Stimulated activated CD8-positive, alpha-beta memory T cell treated with anti-CD3 and anti-CD28 coated beads, Interleukin-15, amount 100 ng/mL, for 1 hour (primary cell): Measurements from ENCODE around the gene UMODL1.

Source experiments
- DNase-seq: peaks from one replicate; pipeline ENCODE4 v3.0.0-alpha.2; 2020; ENCODE audit warnings: low read depth

Gene UMODL1

GRCh38 chr21:42038826-42039425 lies 32.2 kb upstream of the UMODL1 start:
- DNase-seq = no peak

GRCh38 chr21:42039470-42039901 lies 31.6 kb upstream of the UMODL1 start:
- DNase-seq = no peak

GRCh38 chr21:42039911-42040351 lies 31.2 kb upstream of the UMODL1 start:
- DNase-seq = no peak

GRCh38 chr21:42040411-42041180 lies 30.5 kb upstream of the UMODL1 start:
- no peak for DNase-seq

GRCh38 chr21:42041246-42041645 lies 29.9 kb upstream of the UMODL1 start:
- DNase-seq = no peak

- DNase-seq = no peak
These were observed 29.4 kb upstream of the UMODL1 start for GRCh38 chr21:42041711-42042110.

GRCh38 chr21:42042651-42043050 lies 28.5 kb upstream of the UMODL1 start:
- DNase-seq = no peak

GRCh38 chr21:42043201-42043895 lies 27.8 kb upstream of the UMODL1 start:
- no peak for DNase-seq

GRCh38 chr21:42043961-42044360 lies 27.2 kb upstream of the UMODL1 start:
- no peak for DNase-seq

- DNase-seq = no peak
These were observed 26.1 kb upstream of the UMODL1 start for GRCh38 chr21:42044871-42045495.

- DNase-seq = no peak
These were observed 23.1 kb upstream of the UMODL1 start for GRCh38 chr21:42047821-42048613.

GRCh38 chr21:42048870-42049577 lies 22.1 kb upstream of the UMODL1 start:
- no peak for DNase-seq

GRCh38 chr21:42049578-42050430 lies 21.3 kb upstream of the UMODL1 start:
- no peak for DNase-seq

- DNase-seq = no peak
These were observed 19.3 kb upstream of the UMODL1 start for GRCh38 chr21:42051788-42052187.

GRCh38 chr21:42055425-42055824 lies 15.7 kb upstream of the UMODL1 start:
- no peak for DNase-seq

GRCh38 chr21:42056468-42056867 lies 14.6 kb upstream of the UMODL1 start:
- DNase-seq = no peak

GRCh38 chr21:42056996-42057689 lies 14.0 kb upstream of the UMODL1 start:
- DNase-seq = no peak

GRCh38 chr21:42057851-42058437 lies 13.2 kb upstream of the UMODL1 start:
- no peak for DNase-seq

GRCh38 chr21:42058631-42059111 lies 12.4 kb upstream of the UMODL1 start:
- DNase-seq = no peak
